HCT116 (cell line): ENCODE measurements around the gene LSMEM2. TPM values are rescaled to one million over a fixed set of nuclear protein-coding genes. Genes with fewer than 3 reads are reported as not detected.

ENCODE experiments used
- ATAC-seq: fragments of 200-7000 bp; cut with Tn5 transposase; 2 replicates; pipeline ENCODE4 v1.9.1; 2020; ENCODE audit warnings: mild to moderate bottlenecking, moderate library complexity
- BruUV-seq: library from RNA; stranded (reverse); fragments of 400-500 nt; replicated peaks from 2 replicates; lab custom pipeline; 2021; lab: Mats Ljungman, UMichigan
- CTCF ChIA-PET: fragments of 300-600 bp; sonication (Branson Sonifier 250); formaldehyde crosslinking; loops from one replicate; lab custom pipeline; 2021; ENCODE audit warnings: antibody characterized with exemption; lab: Charles Lee
- POLR2A ChIA-PET: fragments of 300-600, 350-600 bp; sonication (Branson Sonifier 250); formaldehyde crosslinking; loops from one replicate; lab custom pipeline; 2021; ENCODE audit warnings: antibody characterized with exemption; lab: Charles Lee
- RAD21 ChIA-PET, 2 experiments: fragments of 300-600 bp; sonication (Branson Sonifier 250); formaldehyde crosslinking; loops; one replicate each; lab custom pipeline; 2023; ENCODE audit warnings: low total read pairs in 2 of 2; ENCODE audit not compliant: uncharacterized antibody in 2 of 2, unreplicated experiment in 2 of 2, low non-redundant PET in 1 of 2; lab: Charles Lee
- DNase-seq: peaks from one replicate; pipeline ENCODE4 v3.0.0-alpha.2; 2010; ENCODE audit warnings: low read depth, low spot score
- H2AFZ ChIP-seq: fragments of 200-600 bp; shearing (Covaris generic), sonication (generic); 2 replicates; pipeline ENCODE4 v1.6.1; 2017; ENCODE audit warnings: low read depth, mixed run types, mixed read lengths, antibody characterized with exemption, low read length; ENCODE audit not compliant: poor library complexity, severe bottlenecking
- H3K27ac ChIP-seq: 2 replicates; pipeline ENCODE4 v1.5.1; 2012; ENCODE audit warnings: low read depth, low read length
- H3K27me3 ChIP-seq: fragments of 200-600 bp; sonication (generic); 2 replicates; pipeline ENCODE4 v1.6.1; 2016; ENCODE audit warnings: mixed run types, low read length, mixed read lengths; ENCODE audit not compliant: insufficient read depth
- H3K36me3 ChIP-seq, 2 experiments: fragments of 200-500 bp in 1 of 2; fragments of 200-600 bp in 1 of 2; sonication (Bioruptor generic) in 1 of 2; sonication (generic) in 1 of 2; 2 replicates each; pipeline versions ENCODE4 v1.5.1 to v1.6.1; 2014 to 2016; ENCODE audit warnings: low read length in 2 of 2, inconsistent platforms in 1 of 2, mixed read lengths in 1 of 2, mixed run types in 1 of 2; ENCODE audit not compliant: insufficient read depth in 2 of 2, control insufficient read depth in 1 of 2
- H3K4me1 ChIP-seq, 2 experiments: fragments of 200-600 bp in 1 of 2; sonication (generic) in 1 of 2; 2 replicates each; pipeline versions ENCODE4 v1.5.1 to v1.6.1; 2012 to 2017; ENCODE audit warnings: low read length in 2 of 2, inconsistent platforms in 1 of 2, mild to moderate bottlenecking in 1 of 2, mixed read lengths in 1 of 2, mixed run types in 1 of 2, moderate library complexity in 1 of 2; ENCODE audit not compliant: insufficient read depth in 2 of 2, control insufficient read depth in 1 of 2
- H3K4me2 ChIP-seq: fragments of 200-600 bp; sonication (generic); 2 replicates; pipeline ENCODE4 v1.6.1; 2017; ENCODE audit warnings: mixed run types, low read length, mixed read lengths
- H3K4me3 ChIP-seq, 2 experiments: fragments of 200-600 bp in 1 of 2; sonication (generic) in 1 of 2; replicated peaks in 1 of 2; 2 replicates each; pipeline ENCODE4 v1.5.1; 2011 to 2016; ENCODE audit warnings: low read length in 2 of 2, control low read depth in 1 of 2, low read depth in 1 of 2, mild to moderate bottlenecking in 1 of 2, mixed read lengths in 1 of 2, mixed run types in 1 of 2
- H3K79me2 ChIP-seq: fragments of 200-600 bp; sonication (generic); 2 replicates; pipeline ENCODE4 v1.6.1; 2017; ENCODE audit warnings: mild to moderate bottlenecking, mixed run types, low read length, moderate library complexity, mixed read lengths; ENCODE audit not compliant: insufficient read depth
- H3K9ac ChIP-seq: fragments of 200-600 bp; sonication (generic); 2 replicates; pipeline ENCODE4 v1.6.1; 2016; ENCODE audit warnings: low read length, mixed read lengths
- H3K9me2 ChIP-seq: fragments of 200-600 bp; sonication (generic), shearing (Covaris generic); 2 replicates; pipeline ENCODE4 v1.6.1; 2017; ENCODE audit warnings: mixed run types, mild to moderate bottlenecking, moderate library complexity; ENCODE audit not compliant: insufficient read depth
- H3K9me3 ChIP-seq, 2 experiments: fragments of 200-500 bp in 1 of 2; fragments of 200-600 bp in 1 of 2; sonication (Bioruptor generic) in 1 of 2; sonication (generic) in 1 of 2; 2 replicates each; pipeline ENCODE4 v1.6.1; 2014 to 2017; ENCODE audit warnings: low read length in 2 of 2, mixed read lengths in 2 of 2, inconsistent platforms in 1 of 2, low read depth in 1 of 2, mild to moderate bottlenecking in 1 of 2, mixed run types in 1 of 2, moderate library complexity in 1 of 2; ENCODE audit not compliant: control insufficient read depth in 1 of 2, insufficient read depth in 1 of 2
- H4K20me1 ChIP-seq: fragments of 200-600 bp; sonication (generic), shearing (Covaris generic); 2 replicates; pipeline ENCODE4 v1.6.1; 2017; ENCODE audit warnings: mixed run types, mild to moderate bottlenecking, moderate library complexity; ENCODE audit not compliant: insufficient read depth
- CBX3 ChIP-seq: IDR thresholded peaks from 2 replicates; pipeline ENCODE4 v1.6.1; 2012; ENCODE audit warnings: low read depth
- CEBPB ChIP-seq: IDR thresholded peaks from 2 replicates; pipeline ENCODE4 v1.6.1; 2012; ENCODE audit warnings: low read depth
- EGR1 ChIP-seq: IDR thresholded peaks from 2 replicates; pipeline ENCODE4 v1.6.1; 2012; ENCODE audit warnings: low read depth
- ELF1 ChIP-seq: IDR thresholded peaks from 2 replicates; pipeline ENCODE4 v1.6.1; 2012; ENCODE audit warnings: low read depth, borderline replicate concordance
- EZH2phosphoT487 ChIP-seq: fragments of 200-600 bp; IDR thresholded peaks from 2 replicates; pipeline ENCODE4 v1.6.1; 2018; ENCODE audit warnings: antibody characterized with exemption, borderline replicate concordance
- FOSL1 ChIP-seq: IDR thresholded peaks from 2 replicates; pipeline ENCODE4 v1.6.1; 2012; ENCODE audit warnings: low read depth
- JUND ChIP-seq: IDR thresholded peaks from 2 replicates; pipeline ENCODE4 v1.6.1; 2012
- RAD21 ChIP-seq: IDR thresholded peaks from 2 replicates; pipeline ENCODE4 v1.6.1; 2012; ENCODE audit warnings: low read depth, mild to moderate bottlenecking
- TCF7L2 ChIP-seq: IDR thresholded peaks from 2 replicates; pipeline ENCODE4 v1.7.0; 2011; ENCODE audit warnings: borderline replicate concordance, inconsistent platforms; ENCODE audit not compliant: insufficient read depth, insufficient read length; ENCODE audit errors: extremely low read depth
- YY1 ChIP-seq: IDR thresholded peaks from 2 replicates; pipeline ENCODE4 v1.6.1; 2011; ENCODE audit warnings: low read length, low read depth, moderate library complexity, mild to moderate bottlenecking; ENCODE audit not compliant: insufficient replicate concordance; ENCODE audit errors: extremely low read depth
- ZFX ChIP-seq: fragments of 450-650 bp; IDR thresholded peaks from 2 replicates; pipeline ENCODE4 v1.6.1; 2017
- intact Hi-C: fragments of 100-400 bp; cut with micrococcal nuclease; formaldehyde crosslinking; loops from 2 replicates; pipeline ENCODE4 v1.10.0; 2022
- total RNA-seq: library from RNA; stranded (reverse); gene quantifications from one replicate; pipeline ENCODE4 v1.2.1, GENCODE V29; 2021; ENCODE audit not compliant: unreplicated experiment
- TF ChIP-seq, protein P1 (sequence below): IDR thresholded peaks from 2 replicates; pipeline ENCODE4 v1.6.1; 2012; ENCODE audit warnings: low read depth
- TF ChIP-seq, protein P2 (sequence below): IDR thresholded peaks from 2 replicates; pipeline ENCODE4 v1.6.1; 2012

Gene LSMEM2
- total RNA-seq, 1 experiment from 2014 or later, result not detected

DNA sequence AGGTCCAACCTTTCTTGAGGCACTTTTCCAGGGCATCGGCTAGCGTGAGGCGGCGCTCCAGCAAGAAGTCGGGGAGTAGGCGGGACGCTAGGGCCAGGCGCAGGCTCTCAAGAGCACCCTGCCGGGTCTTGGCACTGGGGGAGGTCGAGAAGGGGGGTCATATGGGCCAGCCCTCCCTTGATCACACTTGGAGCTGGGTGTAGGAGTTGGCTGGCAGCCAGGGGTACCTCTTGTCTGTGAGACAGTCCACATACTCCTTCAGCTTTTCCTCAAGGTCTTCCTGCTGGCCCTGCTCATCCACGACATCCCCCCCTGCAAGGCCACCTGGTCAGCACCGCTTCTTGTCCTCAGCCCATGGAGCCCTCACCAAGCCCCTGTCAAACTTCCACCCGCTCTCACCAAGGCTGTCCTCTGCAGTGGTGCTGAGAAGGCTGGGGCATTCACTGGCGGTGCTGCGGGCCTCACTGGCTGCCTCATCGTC, 11.3 kb downstream of the LSMEM2 start:
- no peak overlapping the region for H3K9ac ChIP-seq
- peak overlapping the region; percentile 95; the same call in 1 of the 2 replicates for H3K27ac ChIP-seq
- H3K4me2 ChIP-seq, result peak overlapping the region; percentile 85
- no TSS peak for BruUV-seq
- H3K79me2 ChIP-seq, result peaks cover 42% of the 10 kb centered on the region
- no peaks in the 10 kb centered on the region for H4K20me1 ChIP-seq
- intact Hi-C loops, result no loop called here
- ChIA-PET CTCF (no interaction called here), RAD21 (no interaction called here), POLR2A (no interaction called here)
- peak overlapping the region; percentile 98 to 99; a peak in 3 of 4 replicates for H3K4me3 ChIP-seq
- H3K9me2 ChIP-seq, result no peaks in the 10 kb centered on the region
- peaks cover 11 to 17% of the 10 kb centered on the region in 2 experiments for H3K4me1 ChIP-seq
- H3K36me3 ChIP-seq, result peaks cover 23 to 45% of the 10 kb centered on the region in 2 experiments
- ATAC-seq (no peak), DNase-seq (no peak)
- no peaks in the 10 kb centered on the region for H3K9me3 ChIP-seq
- H2AFZ ChIP-seq, result no peak overlapping the region
- no peak for TF ChIP-seq CEBPB
- TF ChIP-seq EGR1, result no peak
- no peak for TF ChIP-seq ZFX
- no peak for TF ChIP-seq JUND
- H3K27me3 ChIP-seq, result no peaks in the 10 kb centered on the region

DNA sequence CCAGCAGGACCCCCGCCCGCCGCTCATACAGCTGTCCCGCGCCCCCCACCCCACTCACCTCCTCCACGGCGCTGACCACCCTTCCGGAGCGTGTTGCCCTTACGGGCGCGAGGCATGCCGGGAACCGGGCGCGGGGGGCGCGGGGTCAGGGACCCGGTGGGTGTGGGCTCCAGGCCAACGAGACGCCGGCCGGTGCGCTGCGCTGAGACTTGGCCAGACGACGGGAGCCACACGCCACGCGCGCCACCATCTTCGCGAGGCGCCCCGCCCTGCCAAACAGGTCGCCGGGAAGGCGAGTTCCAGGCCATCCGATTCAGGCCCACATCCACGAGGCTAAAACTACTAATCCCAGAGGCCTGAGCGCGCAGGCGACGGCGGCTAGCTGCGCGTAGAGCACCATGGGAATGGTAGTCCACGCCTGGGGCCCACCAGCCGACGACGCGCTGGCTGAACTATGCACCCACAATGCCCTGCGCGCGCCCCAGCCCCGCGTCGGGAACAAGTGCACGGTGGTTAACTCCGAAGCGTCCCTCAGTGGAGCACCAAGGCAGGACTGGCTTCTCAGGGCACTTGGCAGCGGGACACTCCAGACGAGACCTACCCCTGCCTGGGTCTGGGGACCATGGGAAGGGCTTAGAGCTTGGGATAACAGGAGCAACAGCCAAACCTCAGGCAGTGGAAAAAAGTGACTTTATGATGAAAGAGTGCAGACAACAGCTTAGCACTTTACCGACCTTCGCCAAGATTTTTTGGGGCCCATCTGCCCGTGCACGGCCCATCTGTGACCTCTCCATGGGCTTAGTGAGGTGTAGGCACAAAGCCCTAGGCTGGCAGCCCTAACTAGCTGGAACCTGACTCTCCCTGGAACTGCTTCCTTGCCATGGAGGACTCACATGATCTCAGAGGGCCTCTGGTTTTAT, 13.5 kb downstream of the LSMEM2 start, which contains the start of gene IFRD2:
TSS of gene IFRD2 (minus strand) at position 271 of the 920 bp plus-strand sequence. CDS start at position 116, 155 bp downstream.
- POLR2A ChIA-PET, result interaction anchor here (1.0 to 1.8 kb wide), 9 partner anchors 8 to 57 kb away, joined by 3 to 7 read pairs (median 4); partner anchors contain the start of genes GNAI2 and HYAL1
- BruUV-seq, result TSS peak; percentile 99
- H3K9ac ChIP-seq, result peak within 1 kb of the TSS; percentile 99
- DNase-seq (peak; percentile 96), ATAC-seq (peak; percentile 94)
- peaks cover 11 to 17% of the 10 kb centered on the region in 2 experiments for H3K4me1 ChIP-seq
- H3K79me2 ChIP-seq, result peaks cover 42% of the 10 kb centered on the region
- RAD21 ChIA-PET, result interaction anchor here (0.7 to 0.9 kb wide), 2 partner anchors 29 to 98 kb away, joined by 3 to 4 read pairs; no protein-coding TSS in a partner anchor
- CTCF ChIA-PET, result interaction anchor here (1.2 to 1.9 kb wide), 6 partner anchors 18 to 66 kb away, joined by 3 to 8 read pairs (median 6); no protein-coding TSS in a partner anchor
- peaks cover 20 to 34% of the 10 kb centered on the region in 2 experiments for H3K36me3 ChIP-seq
- H3K27me3 ChIP-seq, result no peaks in the 10 kb centered on the region
- no peaks in the 10 kb centered on the region for H4K20me1 ChIP-seq
- H2AFZ ChIP-seq, result no peak within 1 kb of the TSS
- peak within 1 kb of the TSS; percentile 95 for H3K27ac ChIP-seq
- no peaks in the 10 kb centered on the region for H3K9me3 ChIP-seq
- H3K4me2 ChIP-seq, result peak within 1 kb of the TSS; percentile 85
- H3K4me3 ChIP-seq, result peak within 1 kb of the TSS; percentile 98 to 99
- no peaks in the 10 kb centered on the region for H3K9me2 ChIP-seq
- intact Hi-C loops, result no loop called here
- TF ChIP-seq, protein P1, sequence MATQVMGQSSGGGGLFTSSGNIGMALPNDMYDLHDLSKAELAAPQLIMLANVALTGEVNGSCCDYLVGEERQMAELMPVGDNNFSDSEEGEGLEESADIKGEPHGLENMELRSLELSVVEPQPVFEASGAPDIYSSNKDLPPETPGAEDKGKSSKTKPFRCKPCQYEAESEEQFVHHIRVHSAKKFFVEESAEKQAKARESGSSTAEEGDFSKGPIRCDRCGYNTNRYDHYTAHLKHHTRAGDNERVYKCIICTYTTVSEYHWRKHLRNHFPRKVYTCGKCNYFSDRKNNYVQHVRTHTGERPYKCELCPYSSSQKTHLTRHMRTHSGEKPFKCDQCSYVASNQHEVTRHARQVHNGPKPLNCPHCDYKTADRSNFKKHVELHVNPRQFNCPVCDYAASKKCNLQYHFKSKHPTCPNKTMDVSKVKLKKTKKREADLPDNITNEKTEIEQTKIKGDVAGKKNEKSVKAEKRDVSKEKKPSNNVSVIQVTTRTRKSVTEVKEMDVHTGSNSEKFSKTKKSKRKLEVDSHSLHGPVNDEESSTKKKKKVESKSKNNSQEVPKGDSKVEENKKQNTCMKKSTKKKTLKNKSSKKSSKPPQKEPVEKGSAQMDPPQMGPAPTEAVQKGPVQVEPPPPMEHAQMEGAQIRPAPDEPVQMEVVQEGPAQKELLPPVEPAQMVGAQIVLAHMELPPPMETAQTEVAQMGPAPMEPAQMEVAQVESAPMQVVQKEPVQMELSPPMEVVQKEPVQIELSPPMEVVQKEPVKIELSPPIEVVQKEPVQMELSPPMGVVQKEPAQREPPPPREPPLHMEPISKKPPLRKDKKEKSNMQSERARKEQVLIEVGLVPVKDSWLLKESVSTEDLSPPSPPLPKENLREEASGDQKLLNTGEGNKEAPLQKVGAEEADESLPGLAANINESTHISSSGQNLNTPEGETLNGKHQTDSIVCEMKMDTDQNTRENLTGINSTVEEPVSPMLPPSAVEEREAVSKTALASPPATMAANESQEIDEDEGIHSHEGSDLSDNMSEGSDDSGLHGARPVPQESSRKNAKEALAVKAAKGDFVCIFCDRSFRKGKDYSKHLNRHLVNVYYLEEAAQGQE, result no peak
- TF ChIP-seq EZH2phosphoT487 (no peak), CBX3 (no peak), FOSL1 (no peak), TCF7L2 (no peak), YY1 (peak; percentile 91), ELF1 (no peak), EGR1 (no peak), RAD21 (no peak)
- TF ChIP-seq, protein P2, sequence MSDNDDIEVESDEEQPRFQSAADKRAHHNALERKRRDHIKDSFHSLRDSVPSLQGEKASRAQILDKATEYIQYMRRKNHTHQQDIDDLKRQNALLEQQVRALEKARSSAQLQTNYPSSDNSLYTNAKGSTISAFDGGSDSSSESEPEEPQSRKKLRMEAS, result no peak
